Glutamatergic neuron (in vitro differentiated cells): ENCODE measurements around the gene SIRPA. TPM values are rescaled to one million over a fixed set of nuclear protein-coding genes. Genes with fewer than 3 reads are reported as not detected.

Experiments
- DNase-seq: peaks from one replicate; pipeline ENCODE4 v3.0.0; 2022
- H3K27ac Mint-ChIP-seq: one replicate; pipeline ENCODE4 v1.8.0; 2020; ENCODE audit warnings: mild to moderate bottlenecking, mixed read lengths, inconsistent platforms; ENCODE audit not compliant: unreplicated experiment
- H3K27me3 Mint-ChIP-seq: one replicate; pipeline ENCODE4 v1.8.0; 2020; ENCODE audit warnings: mild to moderate bottlenecking, moderate library complexity, mixed read lengths, inconsistent platforms; ENCODE audit not compliant: unreplicated experiment
- H3K36me3 Mint-ChIP-seq: one replicate; pipeline ENCODE4 v1.8.0; 2020; ENCODE audit warnings: mild to moderate bottlenecking, mixed read lengths, inconsistent platforms; ENCODE audit not compliant: unreplicated experiment
- H3K4me1 Mint-ChIP-seq: one replicate; pipeline ENCODE4 v1.8.0; 2020; ENCODE audit warnings: mild to moderate bottlenecking, low read depth, mixed read lengths, inconsistent platforms; ENCODE audit not compliant: unreplicated experiment
- H3K4me3 Mint-ChIP-seq: one replicate; pipeline ENCODE4 v1.8.0; 2020; ENCODE audit warnings: mild to moderate bottlenecking, mixed read lengths, inconsistent platforms; ENCODE audit not compliant: unreplicated experiment
- H3K9me3 Mint-ChIP-seq: one replicate; pipeline ENCODE4 v1.8.0; 2020; ENCODE audit warnings: mild to moderate bottlenecking, moderate library complexity, mixed read lengths, inconsistent platforms; ENCODE audit not compliant: unreplicated experiment
- CTCF ChIP-seq: fragments of 200-600 bp; sonication (generic); IDR thresholded peaks from one replicate; pipeline ENCODE4 v1.5.0; 2021; ENCODE audit not compliant: partially characterized antibody, unreplicated experiment
- total RNA-seq: library from RNA; stranded (reverse); fragmentation: NEBNext Ultra II Directional; extraction: Animal tissue kit (Norgen Biotek cat#: 25700); gene quantifications from one replicate; pipeline ENCODE4 v1.2.1, GENCODE V29; 2021; ENCODE audit not compliant: unreplicated experiment

The SIRPA gene
- total RNA-seq, 1 donor from 2014 or later: 0.34 TPM

- Mint-ChIP-seq H3K36me3 (no peaks in the 10 kb centered on the region), H3K9me3 (peaks cover 10% of the 10 kb centered on the region), H3K4me1 (peaks cover 8% of the 10 kb centered on the region), H3K27me3 (peaks cover 13% of the 10 kb centered on the region), H3K4me3 (no peak overlapping the region), H3K27ac (no peak overlapping the region)
- DNase-seq: no peak
- TF ChIP-seq CTCF: no peak
Observed at GRCh38 chr20:1897965-1898464, 2.8 kb downstream of the SIRPA start.

- no peaks in the 10 kb centered on the region for H3K36me3 Mint-ChIP-seq
- TF ChIP-seq CTCF: no peak
- DNase-seq: no peak
- no peak overlapping the region for H3K27ac Mint-ChIP-seq
- H3K4me1 Mint-ChIP-seq: peaks cover 8% of the 10 kb centered on the region
- H3K4me3 Mint-ChIP-seq: no peak overlapping the region
- H3K9me3 Mint-ChIP-seq: peaks cover 8% of the 10 kb centered on the region
- H3K27me3 Mint-ChIP-seq: peaks cover 13% of the 10 kb centered on the region
Observed at GRCh38 chr20:1898482-1899240, 3.5 kb downstream of the SIRPA start.

GRCh38 chr20:1899241-1899525, 4.0 kb downstream of the SIRPA start:
- H3K4me3 Mint-ChIP-seq: no peak overlapping the region

GRCh38 chr20:1900321-1900801, 5.2 kb downstream of the SIRPA start:
- Mint-ChIP-seq H3K4me3 (no peak overlapping the region), H3K27ac (no peak overlapping the region), H3K4me1 (peaks cover 8% of the 10 kb centered on the region), H3K27me3 (peaks cover 10% of the 10 kb centered on the region), H3K36me3 (no peaks in the 10 kb centered on the region), H3K9me3 (peaks cover 8% of the 10 kb centered on the region)
- peak; percentile 52 for DNase-seq
- peak; percentile 8 for TF ChIP-seq CTCF

More at GRCh38 chr20:1899241-1899525, 4.0 kb downstream of the SIRPA start:
- TF ChIP-seq CTCF: no peak
- Mint-ChIP-seq H3K4me1 (peaks cover 8% of the 10 kb centered on the region), H3K27ac (no peak overlapping the region), H3K9me3 (peaks cover 8% of the 10 kb centered on the region), H3K27me3 (peaks cover 11% of the 10 kb centered on the region), H3K36me3 (no peaks in the 10 kb centered on the region)
- no peak for DNase-seq

- H3K27ac Mint-ChIP-seq: no peak overlapping the region
- peaks cover 11% of the 10 kb centered on the region for H3K9me3 Mint-ChIP-seq
- H3K36me3 Mint-ChIP-seq: peaks cover 4% of the 10 kb centered on the region
- no peak overlapping the region for H3K4me3 Mint-ChIP-seq
- H3K4me1 Mint-ChIP-seq: peaks cover 6% of the 10 kb centered on the region
- DNase-seq: no peak
- TF ChIP-seq CTCF: no peak
- peaks cover 8% of the 10 kb centered on the region for H3K27me3 Mint-ChIP-seq
Observed at GRCh38 chr20:1901704-1902103, 6.5 kb downstream of the SIRPA start.
